Upper lobe of left lung (tissue), 4 donors: Measurements from ENCODE around the gene TRIM44.

Experiments
- POLR2A ChIP-seq, 4 donors: fragments of 450-650 bp; IDR thresholded peaks; one replicate each; pipeline ENCODE4 v1.5.1; 2016 to 2017; ENCODE audit warnings: antibody characterized with exemption in 4 of 4, mild to moderate bottlenecking in 2 of 4
- POLR2AphosphoS5 ChIP-seq, 2 donors: sonication (generic); formaldehyde crosslinking; IDR thresholded peaks; one replicate each; pipeline ENCODE4 v1.5.1; 2017; ENCODE audit warnings: antibody characterized with exemption in 2 of 2
- TF ChIP-seq, protein P1 (sequence below), 6 experiments: fragments of 450-650 bp in 4 of 6; fragments of 200-600 bp in 2 of 6; sonication (generic) in 2 of 6; IDR thresholded peaks; one replicate each; pipeline ENCODE4 v1.5.1; 2016 to 2019; ENCODE audit warnings: antibody characterized with exemption in 6 of 6

DNA sequence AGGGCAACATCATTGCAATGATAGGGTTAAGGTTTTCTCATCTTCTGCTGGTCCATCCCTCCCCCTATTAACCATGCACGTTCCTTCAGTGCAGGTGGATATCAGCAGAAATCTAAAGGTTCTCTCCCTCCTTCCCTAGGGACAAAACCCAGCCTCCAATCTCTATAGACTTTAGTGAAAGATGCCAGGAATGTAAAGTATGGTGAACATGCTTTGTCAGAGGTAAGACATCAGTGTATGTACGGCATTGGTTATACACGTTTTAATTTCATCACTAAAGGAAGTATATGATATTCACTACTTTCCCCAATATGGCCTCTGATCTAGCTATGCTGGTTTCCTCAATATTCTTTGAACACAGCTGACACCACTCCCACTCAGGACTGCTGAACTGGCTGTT, 200.1 kb downstream of the TRIM44 start:
- TF ChIP-seq, protein P1, sequence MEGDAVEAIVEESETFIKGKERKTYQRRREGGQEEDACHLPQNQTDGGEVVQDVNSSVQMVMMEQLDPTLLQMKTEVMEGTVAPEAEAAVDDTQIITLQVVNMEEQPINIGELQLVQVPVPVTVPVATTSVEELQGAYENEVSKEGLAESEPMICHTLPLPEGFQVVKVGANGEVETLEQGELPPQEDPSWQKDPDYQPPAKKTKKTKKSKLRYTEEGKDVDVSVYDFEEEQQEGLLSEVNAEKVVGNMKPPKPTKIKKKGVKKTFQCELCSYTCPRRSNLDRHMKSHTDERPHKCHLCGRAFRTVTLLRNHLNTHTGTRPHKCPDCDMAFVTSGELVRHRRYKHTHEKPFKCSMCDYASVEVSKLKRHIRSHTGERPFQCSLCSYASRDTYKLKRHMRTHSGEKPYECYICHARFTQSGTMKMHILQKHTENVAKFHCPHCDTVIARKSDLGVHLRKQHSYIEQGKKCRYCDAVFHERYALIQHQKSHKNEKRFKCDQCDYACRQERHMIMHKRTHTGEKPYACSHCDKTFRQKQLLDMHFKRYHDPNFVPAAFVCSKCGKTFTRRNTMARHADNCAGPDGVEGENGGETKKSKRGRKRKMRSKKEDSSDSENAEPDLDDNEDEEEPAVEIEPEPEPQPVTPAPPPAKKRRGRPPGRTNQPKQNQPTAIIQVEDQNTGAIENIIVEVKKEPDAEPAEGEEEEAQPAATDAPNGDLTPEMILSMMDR (IDR thresholded peaks at IDR 0.05) = no peak
- TF ChIP-seq POLR2AphosphoS5 (IDR thresholded peaks at IDR 0.05) (no peak), POLR2A (IDR thresholded peaks at IDR 0.05) (no peak)
